RPMI8226 (cell line): ENCODE measurements around the gene VCAN.
A peak's percentile ranks its signal among the peaks of the same experiment; 100 is the strongest.

Source experiments
- DNase-seq: peaks from one replicate; pipeline ENCODE4 v3.0.0-alpha.2; 2015

The VCAN gene

DNA sequence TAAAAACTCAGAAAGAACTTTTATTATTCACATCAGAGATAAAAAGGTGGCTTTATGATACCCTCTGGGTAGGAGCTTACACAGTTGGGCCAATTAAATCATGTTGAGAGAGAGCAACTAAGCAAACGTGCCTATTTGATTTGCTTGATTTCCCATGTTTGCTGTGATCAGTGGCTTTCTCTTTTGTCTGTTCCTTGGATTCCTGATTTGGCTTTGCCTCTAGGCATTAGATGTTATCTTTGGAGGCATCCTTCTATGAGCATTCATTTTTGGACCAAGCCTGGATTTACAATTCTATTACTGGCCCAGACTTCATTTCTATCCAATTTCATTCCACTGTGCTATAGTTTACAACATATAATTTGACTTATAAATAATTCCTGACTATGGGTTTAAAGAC, 35.9 kb downstream of the VCAN start:
- DNase-seq, result no peak

DNA sequence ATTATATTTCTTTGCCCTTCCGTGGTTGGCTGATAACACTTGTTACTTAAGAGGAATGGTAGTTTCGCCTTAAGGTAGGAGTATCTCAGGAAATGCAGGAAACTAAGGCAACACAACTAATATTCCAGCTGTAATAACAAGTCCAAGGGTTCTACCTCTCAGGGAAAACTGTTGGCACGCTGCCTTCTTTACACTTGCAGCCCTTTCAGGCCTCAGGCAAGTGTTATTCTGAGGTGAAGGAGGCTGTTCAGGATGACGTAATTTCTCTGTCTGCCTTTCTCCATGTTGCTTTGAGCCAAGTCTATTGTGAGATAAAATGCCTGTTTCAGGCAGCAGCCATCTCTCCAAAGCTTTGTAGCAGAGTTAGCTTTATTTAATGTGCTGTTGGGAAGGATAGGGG, 38.0 kb downstream of the VCAN start:
- no peak for DNase-seq

DNA sequence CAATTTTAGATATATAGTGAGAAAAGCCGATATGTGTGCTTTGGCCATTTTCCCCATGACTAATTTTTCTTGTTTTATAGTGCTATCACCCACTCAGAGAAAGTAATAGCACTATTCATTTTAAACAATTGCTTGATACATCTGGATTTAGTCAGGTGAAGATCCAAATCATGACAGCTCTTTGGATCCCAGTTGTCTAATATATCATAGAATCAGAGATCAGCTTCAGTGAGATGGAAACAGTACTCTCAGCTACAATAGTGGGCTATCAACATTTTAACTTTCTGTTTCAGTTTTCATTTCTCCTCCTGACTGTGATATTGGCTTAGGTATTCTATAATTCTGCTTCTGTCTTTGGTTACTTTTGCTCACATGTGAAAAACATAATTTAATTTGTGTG, 38.7 kb downstream of the VCAN start:
- DNase-seq, result no peak

DNA sequence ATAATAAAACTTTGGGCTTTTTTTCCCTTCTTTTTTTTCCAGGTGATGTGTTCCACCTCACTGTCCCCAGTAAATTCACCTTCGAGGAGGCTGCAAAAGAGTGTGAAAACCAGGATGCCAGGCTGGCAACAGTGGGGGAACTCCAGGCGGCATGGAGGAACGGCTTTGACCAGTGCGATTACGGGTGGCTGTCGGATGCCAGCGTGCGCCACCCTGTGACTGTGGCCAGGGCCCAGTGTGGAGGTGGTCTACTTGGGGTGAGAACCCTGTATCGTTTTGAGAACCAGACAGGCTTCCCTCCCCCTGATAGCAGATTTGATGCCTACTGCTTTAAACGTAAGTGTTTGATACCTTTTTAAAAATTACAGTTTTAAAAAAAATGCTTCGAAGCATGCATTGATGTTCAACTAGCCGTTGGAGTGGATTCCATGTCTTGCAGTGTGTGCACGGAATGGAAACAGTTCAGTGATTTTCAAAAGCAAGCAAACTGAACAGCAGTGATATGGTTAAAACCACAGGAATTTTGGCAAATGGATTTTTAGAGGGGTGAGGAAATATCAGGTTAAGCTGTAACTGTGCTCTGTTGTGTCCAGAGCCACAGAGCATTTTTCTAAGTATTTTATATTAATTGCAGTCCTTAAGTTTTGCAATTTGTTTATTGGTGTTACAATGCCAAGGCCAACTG, 40.7 kb downstream of the VCAN start:
- no peak for DNase-seq

DNA sequence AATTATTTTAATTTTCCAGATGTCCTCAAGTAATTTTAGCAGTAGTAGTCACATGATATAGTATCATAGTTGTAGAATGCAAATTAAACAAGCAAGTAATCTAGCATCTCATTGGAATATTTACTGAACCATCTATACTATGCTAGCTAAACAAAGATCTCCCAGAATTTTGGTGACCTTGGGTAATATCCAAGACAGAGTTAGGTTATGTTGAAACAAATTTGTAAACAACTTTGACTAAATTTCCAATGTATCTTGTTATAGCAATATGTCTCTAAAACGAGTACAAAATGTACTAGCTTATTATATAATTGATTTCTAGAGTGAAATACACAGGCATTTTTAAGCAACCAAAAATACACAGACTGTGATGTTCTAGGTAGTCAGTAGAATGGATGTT, 41.5 kb downstream of the VCAN start:
- DNase-seq, result no peak

DNA sequence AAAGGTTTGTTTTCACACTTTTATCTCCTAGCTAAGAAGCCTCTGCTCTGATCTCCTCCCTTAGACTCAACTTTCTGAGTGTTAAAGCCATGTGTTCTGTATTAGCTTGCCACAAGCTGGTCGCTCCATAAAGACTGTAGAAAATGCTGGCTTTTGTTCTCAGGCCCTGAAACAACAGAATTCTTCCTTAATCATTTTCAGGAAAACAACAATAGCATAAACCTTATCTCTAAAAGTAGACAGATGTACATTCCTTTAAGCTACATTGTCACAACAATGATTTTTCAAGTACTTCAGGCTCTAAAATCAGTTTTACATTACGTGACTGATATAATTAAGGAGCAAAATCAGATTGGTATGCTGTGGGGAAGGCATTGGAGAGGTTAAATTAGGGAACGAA, 41.9 kb downstream of the VCAN start:
- DNase-seq, result no peak

DNA sequence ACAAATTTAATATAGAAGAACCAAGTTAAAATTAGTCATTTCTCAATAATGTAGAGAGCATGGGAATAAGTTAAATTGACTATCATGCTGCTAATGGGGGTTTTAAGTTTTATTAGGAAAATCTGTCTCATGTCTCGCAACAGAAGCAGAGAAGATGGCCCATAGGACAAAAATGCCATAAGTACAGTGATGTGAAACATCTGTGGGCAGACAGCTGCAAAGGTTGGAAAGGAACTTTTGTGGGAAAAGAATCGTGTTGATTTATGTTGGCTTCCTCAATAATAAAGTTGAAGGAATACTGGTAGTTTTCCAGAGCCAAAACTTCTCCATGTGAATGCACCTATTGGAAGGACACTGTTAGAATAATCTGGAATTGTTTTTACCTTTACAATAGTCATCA, 44.8 kb downstream of the VCAN start:
- DNase-seq, result no peak

DNA sequence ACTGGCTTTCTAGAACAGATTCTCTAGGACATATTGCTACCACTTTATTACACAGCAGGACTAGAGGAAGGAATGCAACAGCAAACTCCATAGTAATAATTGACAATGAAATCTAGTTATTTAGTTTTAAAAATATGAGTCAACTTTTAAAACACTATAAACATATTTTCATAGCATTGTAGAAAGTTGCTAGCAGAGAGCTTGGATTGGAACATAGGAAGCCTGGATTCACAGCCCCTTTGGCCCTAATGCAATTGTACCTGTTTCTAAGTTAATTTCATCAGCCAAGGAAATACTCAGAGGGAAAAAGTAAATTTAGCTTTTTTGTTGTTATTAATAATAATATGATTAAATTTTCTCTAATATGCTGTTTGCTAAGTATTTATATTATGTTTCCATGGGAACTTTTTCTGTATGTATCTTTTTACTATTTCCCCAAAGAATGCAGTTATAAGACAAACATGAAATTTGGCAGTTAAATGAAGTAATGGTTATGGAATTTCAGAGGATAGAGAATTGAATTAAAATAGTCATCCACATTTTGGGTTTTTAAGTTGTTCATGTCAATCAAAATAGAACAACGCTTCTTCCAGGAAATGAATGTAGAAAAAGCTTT, 45.6 kb downstream of the VCAN start:
- DNase-seq, result no peak

DNA sequence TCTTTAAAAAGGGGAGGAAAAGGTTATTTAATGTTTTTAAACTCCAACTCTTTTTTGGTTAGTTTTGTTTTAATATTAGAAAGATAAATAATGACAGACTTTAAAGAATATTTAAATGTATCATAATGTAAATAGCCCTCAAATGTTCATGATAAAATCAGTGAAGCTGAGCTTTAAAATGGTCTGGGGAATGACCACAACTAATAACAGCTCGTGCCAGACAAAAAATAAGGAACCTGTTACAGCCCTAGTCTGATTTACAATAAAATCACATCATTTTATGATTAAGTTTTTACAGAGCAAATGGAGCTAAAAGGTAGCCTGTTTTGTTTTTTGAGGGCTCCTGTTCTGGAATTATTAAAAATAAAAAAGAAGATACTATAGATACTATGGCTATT, 46.1 kb downstream of the VCAN start:
- no peak for DNase-seq

DNA sequence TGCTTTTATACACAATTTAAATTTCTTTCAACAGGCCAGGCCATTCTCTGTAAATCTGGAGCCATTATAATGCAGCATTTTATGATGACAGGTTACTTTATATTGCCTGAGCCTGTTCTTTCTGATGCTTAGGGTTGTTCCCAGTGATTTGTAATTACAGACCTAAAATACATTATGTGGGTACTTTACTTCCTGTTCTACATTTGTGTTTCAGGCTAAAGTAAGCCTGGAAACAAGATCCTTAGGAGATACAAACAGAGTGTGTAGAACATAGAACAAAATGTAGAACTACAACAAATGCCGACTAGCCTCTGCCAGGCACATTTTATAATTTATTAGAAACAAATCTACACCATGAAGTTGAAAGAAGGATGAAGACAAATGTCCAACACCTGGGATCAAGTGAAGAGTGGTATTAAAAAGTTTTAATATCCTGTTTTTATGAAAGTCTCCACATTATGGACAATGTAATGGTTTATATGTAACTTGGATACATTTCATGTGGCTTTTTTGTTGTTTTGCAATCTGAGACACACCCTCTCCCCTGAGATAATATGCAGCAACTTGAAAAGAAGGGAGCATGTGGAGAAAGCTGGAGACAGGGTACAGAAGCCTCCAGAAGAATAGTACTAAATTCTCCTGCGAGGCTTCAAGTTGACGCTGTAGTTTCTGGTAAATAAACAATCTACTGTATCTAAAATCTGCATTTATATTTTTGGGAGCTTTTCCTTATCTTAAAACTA, 46.9 kb downstream of the VCAN start:
- no peak for DNase-seq

DNA sequence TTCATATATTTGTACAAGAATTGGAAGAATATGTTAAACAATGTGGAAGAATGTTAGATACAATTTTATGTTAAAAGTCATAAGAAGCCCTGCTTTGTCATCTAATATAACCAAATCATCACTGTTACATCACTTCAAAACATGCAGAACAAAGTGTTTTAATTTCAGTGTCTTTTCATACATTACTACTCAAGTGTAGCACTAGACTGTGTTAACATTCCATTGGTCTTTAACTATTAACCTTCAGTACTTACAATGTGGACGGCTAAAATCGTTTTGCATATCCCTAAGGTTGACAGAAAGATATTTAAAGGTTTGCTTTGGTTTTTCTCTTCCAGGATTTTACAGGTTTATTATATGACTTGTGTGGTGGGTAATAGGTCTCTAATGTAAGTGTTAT, 50.9 kb downstream of the VCAN start:
- DNase-seq, result no peak

DNA sequence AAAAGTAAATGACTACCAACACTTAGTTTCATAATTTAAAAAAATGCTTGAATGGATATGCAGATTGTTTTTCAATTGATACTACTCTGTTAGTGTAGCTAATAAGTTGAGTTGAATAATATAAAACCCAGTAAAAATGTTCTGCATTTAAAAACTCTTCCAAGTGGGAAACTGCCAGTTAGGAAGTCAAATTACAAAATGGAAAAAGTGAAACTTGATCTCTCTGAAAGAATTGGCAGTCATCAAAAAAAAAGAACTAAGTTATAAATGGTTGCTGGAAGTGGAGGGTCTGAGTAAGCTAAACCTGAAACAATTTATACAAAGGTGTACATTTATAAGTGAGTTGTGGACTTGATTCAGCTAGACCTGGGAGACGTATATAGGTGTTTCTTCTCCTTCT, 52.4 kb downstream of the VCAN start:
- no peak for DNase-seq

DNA sequence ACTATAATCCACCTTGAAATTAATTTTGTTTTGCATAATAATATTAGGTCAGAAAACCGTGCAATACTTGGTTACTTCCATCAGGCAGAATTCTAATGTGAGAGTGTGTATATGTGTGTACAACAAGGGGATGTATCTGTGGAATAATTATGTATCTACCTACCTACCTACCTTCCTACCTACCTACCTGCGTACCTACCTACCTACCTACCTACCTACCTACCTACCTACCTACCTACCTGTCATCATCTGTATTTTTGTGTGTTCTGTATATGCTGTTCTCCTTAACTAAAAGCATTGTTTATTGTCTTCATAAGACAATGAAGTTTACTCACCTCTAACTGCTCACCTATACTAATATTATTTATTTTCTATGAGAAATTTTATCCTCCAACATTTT, 52.8 kb downstream of the VCAN start:
- no peak for DNase-seq

DNA sequence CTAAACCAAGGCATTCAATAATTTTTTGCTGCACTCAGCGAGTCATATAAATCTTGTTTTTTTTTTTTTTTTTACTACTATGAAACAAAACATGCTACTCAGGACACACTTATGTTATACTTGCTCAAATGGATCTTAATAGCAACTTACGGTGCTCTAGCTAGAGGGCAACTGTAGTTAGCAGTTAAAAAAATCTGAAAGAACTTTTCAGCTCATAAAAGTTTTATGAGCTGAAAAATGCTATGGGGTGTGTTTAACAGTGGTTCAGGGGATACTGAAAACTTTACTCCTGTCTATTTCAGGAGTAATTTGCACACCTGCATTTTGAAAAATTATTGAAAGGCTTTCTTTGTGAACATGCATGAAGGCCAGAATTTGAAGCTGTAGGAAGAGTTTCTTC, 53.4 kb downstream of the VCAN start:
- DNase-seq, result no peak

DNA sequence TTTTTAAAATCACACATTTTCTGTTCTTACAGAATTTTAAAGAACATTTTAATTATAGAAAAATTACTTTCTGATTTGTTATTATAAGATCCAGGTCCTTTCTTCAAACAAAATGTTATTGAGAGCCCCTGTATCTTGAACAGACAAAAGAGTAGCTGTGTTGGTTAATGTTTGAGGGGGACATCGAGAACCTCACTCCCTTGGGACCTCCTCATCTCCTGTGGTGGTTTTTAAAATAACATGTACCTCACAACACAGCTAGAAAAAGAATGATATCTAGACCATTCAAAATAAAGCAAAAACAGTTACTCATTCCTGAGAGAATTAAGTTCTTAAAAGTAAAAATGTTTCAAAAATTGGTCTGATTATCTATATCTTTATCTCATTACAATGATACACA, 54.7 kb downstream of the VCAN start:
- no peak for DNase-seq

DNA sequence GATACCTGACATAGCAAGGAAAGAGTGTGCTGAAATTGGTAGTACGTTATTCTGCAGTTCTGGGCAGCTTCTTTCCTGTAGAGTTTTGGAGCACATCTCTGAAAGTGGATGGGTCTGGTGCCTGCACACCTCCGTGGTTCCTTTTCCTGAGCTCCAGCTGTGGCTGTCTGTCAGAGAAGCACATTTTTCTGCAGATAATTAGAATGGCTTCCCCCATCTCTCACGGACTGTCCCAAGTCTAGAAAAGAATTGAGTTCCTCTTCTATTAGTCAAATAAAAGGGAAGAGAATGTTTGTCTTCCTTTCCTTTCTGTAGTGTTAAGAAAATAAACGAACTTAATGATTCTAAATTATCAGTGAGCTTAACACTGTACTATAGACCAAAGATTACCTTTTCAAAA, 55.7 kb downstream of the VCAN start:
- DNase-seq, result no peak

DNA sequence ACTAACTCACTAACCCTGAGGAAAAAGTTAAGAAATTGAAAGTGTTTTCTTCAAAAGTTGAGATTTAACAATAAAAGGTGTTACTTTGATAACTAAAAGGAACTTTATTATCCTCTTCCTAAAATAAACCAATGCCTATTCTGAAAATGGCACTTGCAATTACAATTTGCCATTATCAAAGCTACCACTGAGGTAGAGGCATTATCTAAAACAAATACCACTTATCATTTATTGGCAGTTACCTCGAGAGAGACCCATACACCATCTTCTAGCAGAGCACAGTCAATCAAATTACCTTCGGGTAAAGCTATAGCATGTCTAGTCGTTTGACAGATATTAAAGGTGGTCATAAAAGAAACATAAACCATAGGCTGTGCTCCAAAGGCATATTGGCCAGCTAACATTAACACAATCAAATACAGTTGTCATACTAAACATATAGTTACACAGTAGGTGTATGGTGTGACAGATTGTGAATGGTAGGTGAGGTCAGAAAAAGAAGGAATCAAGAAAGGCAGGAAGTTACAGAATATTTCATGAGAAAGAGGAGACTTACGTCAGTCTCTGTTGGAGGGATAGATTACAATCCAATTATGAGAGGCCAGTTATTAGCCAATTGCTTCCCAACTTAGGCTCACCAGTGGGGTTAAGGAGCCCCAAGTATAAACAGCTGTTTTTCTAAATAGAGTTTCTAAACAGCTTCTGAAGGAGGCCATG, 56.3 kb downstream of the VCAN start:
- no peak for DNase-seq

DNA sequence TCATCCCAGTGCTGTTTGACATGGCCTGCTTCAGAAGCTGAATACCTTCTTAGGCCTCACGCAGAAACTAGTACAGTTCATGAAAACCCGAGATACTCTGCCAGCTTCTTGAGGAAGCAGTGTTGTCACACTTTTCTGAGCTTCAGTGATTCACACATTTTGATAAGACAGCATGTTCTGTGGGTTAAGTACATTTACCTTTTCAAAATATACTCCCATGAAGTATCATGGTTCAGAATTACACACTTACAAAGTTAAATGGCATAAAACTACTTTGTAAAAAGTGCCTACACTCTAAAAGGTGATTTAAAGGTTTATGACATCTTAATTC, 56.9 kb downstream of the VCAN start:
- no peak for DNase-seq

DNA sequence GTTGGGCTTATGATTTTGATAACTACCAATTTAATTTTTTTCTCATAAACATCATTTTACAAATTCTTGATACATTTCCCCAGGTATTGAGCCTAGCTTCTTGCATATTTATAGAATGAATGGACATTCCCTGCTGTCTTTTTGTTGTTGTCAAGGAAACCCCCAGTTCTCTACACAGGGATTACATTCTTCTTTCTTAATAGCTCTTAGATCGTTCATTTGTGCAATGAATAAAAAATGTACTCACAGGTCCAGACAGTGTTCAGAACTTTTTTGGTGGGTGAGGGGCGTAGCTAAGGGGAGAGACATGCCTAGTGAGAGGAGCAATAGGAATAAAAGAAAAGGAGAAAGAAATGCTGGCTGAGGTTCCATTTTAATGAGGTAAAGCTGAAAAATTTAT, 58.6 kb downstream of the VCAN start:
- no peak for DNase-seq

DNA sequence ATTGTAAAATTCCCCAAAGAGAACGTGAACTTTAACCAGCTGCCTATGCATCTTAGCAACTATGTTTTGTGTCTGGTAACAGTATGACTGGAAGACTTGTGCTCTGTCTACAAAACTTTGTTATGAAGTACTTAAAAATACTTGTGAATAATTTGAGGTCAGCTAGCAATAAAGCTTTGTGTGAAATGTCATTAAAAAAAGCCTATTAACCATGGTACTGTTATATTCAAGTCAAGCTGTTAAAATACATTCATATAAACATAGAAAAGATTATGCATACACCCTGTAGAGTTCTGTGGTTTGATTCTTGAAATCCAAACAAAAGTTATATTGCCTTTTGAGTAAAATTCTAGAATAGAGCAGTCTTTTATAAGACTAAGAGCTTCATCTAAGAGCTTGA, 60.1 kb downstream of the VCAN start:
- no peak for DNase-seq

DNA sequence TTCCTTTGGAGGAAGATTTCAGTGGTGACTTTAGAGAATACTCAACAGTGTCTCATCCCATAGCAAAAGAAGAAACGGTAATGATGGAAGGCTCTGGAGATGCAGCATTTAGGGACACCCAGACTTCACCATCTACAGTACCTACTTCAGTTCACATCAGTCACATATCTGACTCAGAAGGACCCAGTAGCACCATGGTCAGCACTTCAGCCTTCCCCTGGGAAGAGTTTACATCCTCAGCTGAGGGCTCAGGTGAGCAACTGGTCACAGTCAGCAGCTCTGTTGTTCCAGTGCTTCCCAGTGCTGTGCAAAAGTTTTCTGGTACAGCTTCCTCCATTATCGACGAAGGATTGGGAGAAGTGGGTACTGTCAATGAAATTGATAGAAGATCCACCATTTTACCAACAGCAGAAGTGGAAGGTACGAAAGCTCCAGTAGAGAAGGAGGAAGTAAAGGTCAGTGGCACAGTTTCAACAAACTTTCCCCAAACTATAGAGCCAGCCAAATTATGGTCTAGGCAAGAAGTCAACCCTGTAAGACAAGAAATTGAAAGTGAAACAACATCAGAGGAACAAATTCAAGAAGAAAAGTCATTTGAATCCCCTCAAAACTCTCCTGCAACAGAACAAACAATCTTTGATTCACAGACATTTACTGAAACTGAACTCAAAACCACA, 67.4 kb downstream of the VCAN start:
- DNase-seq, result peak; percentile 43

DNA sequence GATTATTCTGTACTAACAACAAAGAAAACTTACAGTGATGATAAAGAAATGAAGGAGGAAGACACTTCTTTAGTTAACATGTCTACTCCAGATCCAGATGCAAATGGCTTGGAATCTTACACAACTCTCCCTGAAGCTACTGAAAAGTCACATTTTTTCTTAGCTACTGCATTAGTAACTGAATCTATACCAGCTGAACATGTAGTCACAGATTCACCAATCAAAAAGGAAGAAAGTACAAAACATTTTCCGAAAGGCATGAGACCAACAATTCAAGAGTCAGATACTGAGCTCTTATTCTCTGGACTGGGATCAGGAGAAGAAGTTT, 67.9 kb downstream of the VCAN start:
- no peak for DNase-seq

DNA sequence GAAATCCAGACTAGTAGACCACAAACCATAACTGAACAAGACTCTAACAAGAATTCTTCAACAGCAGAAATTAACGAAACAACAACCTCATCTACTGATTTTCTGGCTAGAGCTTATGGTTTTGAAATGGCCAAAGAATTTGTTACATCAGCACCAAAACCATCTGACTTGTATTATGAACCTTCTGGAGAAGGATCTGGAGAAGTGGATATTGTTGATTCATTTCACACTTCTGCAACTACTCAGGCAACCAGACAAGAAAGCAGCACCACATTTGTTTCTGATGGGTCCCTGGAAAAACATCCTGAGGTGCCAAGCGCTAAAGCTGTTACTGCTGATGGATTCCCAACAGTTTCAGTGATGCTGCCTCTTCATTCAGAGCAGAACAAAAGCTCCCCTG, 68.6 kb downstream of the VCAN start:
- no peak for DNase-seq

DNA sequence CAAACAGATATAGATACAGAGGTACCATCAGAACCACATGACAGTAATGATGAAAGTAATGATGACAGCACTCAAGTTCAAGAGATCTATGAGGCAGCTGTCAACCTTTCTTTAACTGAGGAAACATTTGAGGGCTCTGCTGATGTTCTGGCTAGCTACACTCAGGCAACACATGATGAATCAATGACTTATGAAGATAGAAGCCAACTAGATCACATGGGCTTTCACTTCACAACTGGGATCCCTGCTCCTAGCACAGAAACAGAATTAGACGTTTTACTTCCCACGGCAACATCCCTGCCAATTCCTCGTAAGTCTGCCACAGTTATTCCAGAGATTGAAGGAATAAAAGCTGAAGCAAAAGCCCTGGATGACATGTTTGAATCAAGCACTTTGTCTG, 69.2 kb downstream of the VCAN start:
- no peak for DNase-seq
